ENCODE results near the gene P2RX3. TPM values are rescaled to one million over a fixed set of nuclear protein-coding genes. Genes with fewer than 3 reads are reported as not detected.

Gene P2RX3
- total RNA-seq, 1 experiment from 2014 or later: 0.15 TPM

- no peak overlapping the region for H3K14ac ChIP-seq (ENCODE audit: insufficient read depth, low read length)
- H3K56ac ChIP-seq (ENCODE audit: insufficient read length, low read depth, low read length): no peak overlapping the region
- no peaks in the 10 kb centered on the region for H3K9me3 Mint-ChIP-seq
- H2BK12ac ChIP-seq (ENCODE audit: insufficient read length, low read depth, low read length): no peak overlapping the region
- H4K8ac ChIP-seq (replicated peaks; ENCODE audit: insufficient read length, low read depth, low read length): no peak overlapping the region
- no peaks in the 10 kb centered on the region for H3K9me3 ChIP-seq (ENCODE audit: control insufficient read depth, low read depth, low read length)
- no peak overlapping the region for H3T11ph ChIP-seq (ENCODE audit: low read length)
- H2BK15ac ChIP-seq (ENCODE audit: low read depth, low read length): no peak overlapping the region
- H3K27ac ChIP-seq (ENCODE audit: insufficient read length, low read depth, low read length): no peak overlapping the region
- no peak overlapping the region for H3K18ac ChIP-seq (ENCODE audit: insufficient read length, low read depth, low read length)
- TF ChIP-seq, protein P1, sequence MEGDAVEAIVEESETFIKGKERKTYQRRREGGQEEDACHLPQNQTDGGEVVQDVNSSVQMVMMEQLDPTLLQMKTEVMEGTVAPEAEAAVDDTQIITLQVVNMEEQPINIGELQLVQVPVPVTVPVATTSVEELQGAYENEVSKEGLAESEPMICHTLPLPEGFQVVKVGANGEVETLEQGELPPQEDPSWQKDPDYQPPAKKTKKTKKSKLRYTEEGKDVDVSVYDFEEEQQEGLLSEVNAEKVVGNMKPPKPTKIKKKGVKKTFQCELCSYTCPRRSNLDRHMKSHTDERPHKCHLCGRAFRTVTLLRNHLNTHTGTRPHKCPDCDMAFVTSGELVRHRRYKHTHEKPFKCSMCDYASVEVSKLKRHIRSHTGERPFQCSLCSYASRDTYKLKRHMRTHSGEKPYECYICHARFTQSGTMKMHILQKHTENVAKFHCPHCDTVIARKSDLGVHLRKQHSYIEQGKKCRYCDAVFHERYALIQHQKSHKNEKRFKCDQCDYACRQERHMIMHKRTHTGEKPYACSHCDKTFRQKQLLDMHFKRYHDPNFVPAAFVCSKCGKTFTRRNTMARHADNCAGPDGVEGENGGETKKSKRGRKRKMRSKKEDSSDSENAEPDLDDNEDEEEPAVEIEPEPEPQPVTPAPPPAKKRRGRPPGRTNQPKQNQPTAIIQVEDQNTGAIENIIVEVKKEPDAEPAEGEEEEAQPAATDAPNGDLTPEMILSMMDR (conservative IDR thresholded peaks at IDR 0.05): no peak
- no peak overlapping the region for H2BK5ac ChIP-seq (ENCODE audit: insufficient read length, low read length)
- no peak overlapping the region for H3K4me2 ChIP-seq (ENCODE audit: insufficient read depth, insufficient read length, low read length)
- H3K4ac ChIP-seq (ENCODE audit: low read depth, low read length): no peak overlapping the region
- H3K36me3 Mint-ChIP-seq (ENCODE audit: insufficient read depth in 1 of 3, low read depth in 3 of 3): no peaks in the 10 kb centered on the region
- no peaks in the 10 kb centered on the region for H4K20me1 ChIP-seq (ENCODE audit: control insufficient read depth, insufficient read depth, insufficient read length)
- H3K27me3 Mint-ChIP-seq (ENCODE audit: low read depth): peaks cover 49% of the 10 kb centered on the region
- H3K4me1 Mint-ChIP-seq: peaks cover 3 to 15% of the 10 kb centered on the region in 2 experiments
- WGBS (ENCODE audit: extremely low coverage, insufficient read length, low lambda C conversion rate): no CpG with 5 or more reads among the region's 10 CpGs
- H4K5ac ChIP-seq (ENCODE audit: insufficient read length, low read depth, low read length): no peak overlapping the region
- no peaks in the 10 kb centered on the region for H3K23me2 ChIP-seq (ENCODE audit: insufficient read length, low read depth, low read length, poor library complexity, severe bottlenecking)
- no peak overlapping the region for H3K9ac ChIP-seq (ENCODE audit: extremely low read depth, insufficient read length, low read length)
- no peaks in the 10 kb centered on the region; the same call in 1 of the 2 replicates for H3K27me3 ChIP-seq (ENCODE audit: insufficient read depth, low read length)
- H3K23ac ChIP-seq (ENCODE audit: insufficient read length, low read depth, low read length): no peak overlapping the region
- no peaks in the 10 kb centered on the region for H3K79me1 ChIP-seq (ENCODE audit: insufficient read depth, low read depth, low read length, poor library complexity, severe bottlenecking)
- no peak overlapping the region for H4K91ac ChIP-seq (ENCODE audit: insufficient read length, low read depth, low read length)
- H3K79me2 ChIP-seq (ENCODE audit: insufficient read depth, low read length): no peaks in the 10 kb centered on the region
- H2AFZ ChIP-seq (ENCODE audit: low read length): no peak overlapping the region
- peak; percentile 80 for DNase-seq
- H3K4me3 Mint-ChIP-seq: no peak overlapping the region
- no peak overlapping the region for H3K27ac Mint-ChIP-seq
- H2BK20ac ChIP-seq (ENCODE audit: low read depth, low read length, poor library complexity, severe bottlenecking): no peak overlapping the region
- no peak overlapping the region for H2AK5ac ChIP-seq (ENCODE audit: insufficient read length, low read length)
- no peaks in the 10 kb centered on the region; the same call in 1 of the 2 replicates for H3K4me1 ChIP-seq (ENCODE audit: insufficient read depth, low read length)
- no peak overlapping the region for H2BK120ac ChIP-seq (ENCODE audit: low read depth, low read length, poor library complexity, severe bottlenecking)
Observed at GRCh38 chr11:57379732-57380131, 41.6 kb downstream of the P2RX3 start.

Measured in H9 (cell line).